ENCODE measurements around the gene MTX2.

Gene MTX2

GRCh38 chr2:176242276-176242675 lies 27.0 kb upstream of the MTX2 start:
- H3K4me3 ChIP-seq (ENCODE audit: low read depth, low read length) = no peak overlapping the region
- TF ChIP-seq, protein P1, sequence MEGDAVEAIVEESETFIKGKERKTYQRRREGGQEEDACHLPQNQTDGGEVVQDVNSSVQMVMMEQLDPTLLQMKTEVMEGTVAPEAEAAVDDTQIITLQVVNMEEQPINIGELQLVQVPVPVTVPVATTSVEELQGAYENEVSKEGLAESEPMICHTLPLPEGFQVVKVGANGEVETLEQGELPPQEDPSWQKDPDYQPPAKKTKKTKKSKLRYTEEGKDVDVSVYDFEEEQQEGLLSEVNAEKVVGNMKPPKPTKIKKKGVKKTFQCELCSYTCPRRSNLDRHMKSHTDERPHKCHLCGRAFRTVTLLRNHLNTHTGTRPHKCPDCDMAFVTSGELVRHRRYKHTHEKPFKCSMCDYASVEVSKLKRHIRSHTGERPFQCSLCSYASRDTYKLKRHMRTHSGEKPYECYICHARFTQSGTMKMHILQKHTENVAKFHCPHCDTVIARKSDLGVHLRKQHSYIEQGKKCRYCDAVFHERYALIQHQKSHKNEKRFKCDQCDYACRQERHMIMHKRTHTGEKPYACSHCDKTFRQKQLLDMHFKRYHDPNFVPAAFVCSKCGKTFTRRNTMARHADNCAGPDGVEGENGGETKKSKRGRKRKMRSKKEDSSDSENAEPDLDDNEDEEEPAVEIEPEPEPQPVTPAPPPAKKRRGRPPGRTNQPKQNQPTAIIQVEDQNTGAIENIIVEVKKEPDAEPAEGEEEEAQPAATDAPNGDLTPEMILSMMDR (conservative IDR thresholded peaks at IDR 0.05; ENCODE audit: low read depth, low read length) = no peak

GRCh38 chr2:176246331-176246730 lies 22.9 kb upstream of the MTX2 start:
- no peak overlapping the region for H3K4me3 ChIP-seq (ENCODE audit: low read depth, low read length)
- TF ChIP-seq, protein P1 (conservative IDR thresholded peaks at IDR 0.05; ENCODE audit: low read depth, low read length) = no peak
- no peak for DNase-seq (ENCODE audit: low read depth)

More at GRCh38 chr2:176242276-176242675, 27.0 kb upstream of the MTX2 start:
- no peak for DNase-seq (ENCODE audit: low read depth)

DNA sequence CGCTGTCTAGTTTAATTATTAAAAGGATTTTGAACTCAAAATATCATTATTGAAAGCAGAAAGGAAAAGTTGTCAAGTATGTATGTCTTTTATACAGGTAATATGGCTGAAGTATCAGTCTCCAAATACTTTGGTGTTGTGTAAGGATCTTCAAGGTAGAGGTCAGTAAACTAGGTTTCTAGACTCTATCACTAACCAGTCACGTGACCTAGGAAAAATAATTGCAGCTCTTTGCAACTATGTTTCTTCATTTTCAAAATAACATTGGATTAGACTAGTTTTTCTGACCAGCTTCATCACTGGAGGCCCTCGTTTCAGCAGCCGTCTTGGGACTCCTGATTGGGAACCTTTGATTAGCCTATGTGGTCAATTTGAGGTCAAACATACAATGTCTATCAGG lies 21.4 kb upstream of the MTX2 start:
- TF ChIP-seq, protein P1 (conservative IDR thresholded peaks at IDR 0.05; ENCODE audit: low read depth, low read length) = no peak
- no peak overlapping the region for H3K4me3 ChIP-seq (ENCODE audit: low read depth, low read length)
- DNase-seq (ENCODE audit: low read depth) = no peak

DNA sequence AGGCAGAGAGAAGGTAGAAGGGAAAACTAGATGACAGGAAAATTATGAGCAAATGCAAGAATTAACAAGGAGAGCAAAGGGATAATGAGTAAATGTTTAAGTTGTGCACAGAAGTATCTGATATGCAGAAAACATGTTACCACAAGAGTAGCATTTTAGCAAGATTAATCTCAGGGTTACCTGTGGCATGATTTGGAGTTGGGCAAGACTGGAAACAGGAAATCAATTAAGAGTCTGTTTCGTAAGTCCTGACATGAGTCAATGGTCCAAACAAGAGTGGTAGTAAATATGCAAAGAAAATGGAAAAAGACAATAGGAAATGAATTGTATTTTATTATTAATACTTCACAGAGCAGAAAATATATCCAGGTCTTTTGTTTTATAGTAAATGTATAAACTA lies 17.3 kb upstream of the MTX2 start:
- no peak overlapping the region for H3K4me3 ChIP-seq (ENCODE audit: low read depth, low read length)
- DNase-seq (ENCODE audit: low read depth) = no peak
- TF ChIP-seq, protein P1 (conservative IDR thresholded peaks at IDR 0.05; ENCODE audit: low read depth, low read length) = no peak

DNA sequence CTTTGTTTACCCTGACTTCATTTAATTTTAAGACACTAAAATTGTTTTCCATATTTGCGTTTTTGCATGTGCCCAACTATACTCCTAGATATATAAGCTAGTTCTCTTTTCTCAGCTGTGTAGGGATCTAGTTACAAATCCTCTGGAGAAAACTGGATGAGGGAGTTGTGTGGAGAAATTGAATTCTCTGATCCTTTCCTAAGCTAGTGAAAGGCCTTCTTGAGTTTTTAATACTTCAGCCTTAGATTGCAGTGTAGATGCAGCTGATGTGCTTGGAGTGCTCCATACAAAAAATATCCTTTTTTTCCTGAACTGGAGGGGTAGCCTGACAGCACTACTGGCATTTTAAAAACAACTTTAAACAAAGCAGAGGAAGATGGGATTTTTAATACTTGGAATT lies 8.6 kb upstream of the MTX2 start:
- DNase-seq (ENCODE audit: low read depth) = no peak
- H3K4me3 ChIP-seq (ENCODE audit: low read depth, low read length) = no peak overlapping the region
- TF ChIP-seq, protein P1 (conservative IDR thresholded peaks at IDR 0.05; ENCODE audit: low read depth, low read length) = no peak

DNA sequence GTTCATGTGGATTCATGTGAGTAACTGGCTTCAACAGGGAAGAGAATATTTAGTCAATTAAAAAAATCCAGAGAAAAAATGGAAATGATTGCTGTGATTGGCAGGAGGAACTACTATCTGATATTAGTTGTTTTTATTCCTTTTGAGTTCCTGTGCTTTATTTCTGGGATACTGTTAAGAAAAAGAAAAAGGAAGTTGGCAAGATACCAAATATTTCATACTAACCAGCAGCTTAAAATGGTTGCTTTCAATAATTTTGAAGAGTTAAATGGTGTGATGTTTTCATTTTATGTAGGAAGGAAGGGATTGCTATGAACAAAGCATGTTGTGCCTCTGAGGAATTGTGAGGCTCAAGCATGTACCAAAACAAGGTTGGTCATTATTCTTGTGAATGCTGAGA lies 8.1 kb upstream of the MTX2 start:
- no peak overlapping the region for H3K4me3 ChIP-seq (ENCODE audit: low read depth, low read length)
- no peak for DNase-seq (ENCODE audit: low read depth)
- TF ChIP-seq, protein P1 (conservative IDR thresholded peaks at IDR 0.05; ENCODE audit: low read depth, low read length) = no peak

DNA sequence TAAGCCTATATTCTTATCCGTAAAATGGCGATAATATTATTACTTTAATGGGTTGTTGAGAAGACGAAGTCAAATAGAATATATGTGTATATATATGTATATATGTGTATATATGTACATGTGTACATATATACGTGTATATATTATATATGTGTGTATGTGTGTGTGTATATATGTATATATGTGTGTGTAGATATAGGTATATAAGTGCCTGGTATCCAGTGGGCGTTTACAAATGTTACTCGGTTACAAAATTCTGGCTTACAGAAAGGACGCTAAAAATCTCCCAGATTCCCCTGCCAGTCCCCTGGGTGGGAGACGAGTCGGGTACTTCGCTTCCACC lies 295 bp upstream of the MTX2 start:
- H3K4me3 ChIP-seq (ENCODE audit: low read depth, low read length) = peak overlapping the region; percentile 68
- TF ChIP-seq, protein P1 (conservative IDR thresholded peaks at IDR 0.05; ENCODE audit: low read depth, low read length) = no peak
- no peak for DNase-seq (ENCODE audit: low read depth)

All from choroid plexus epithelial cell (primary cell).